Osteocyte (in vitro differentiated cells): Measurements from ENCODE around the gene MCCD1. TPM values are rescaled to one million over a fixed set of nuclear protein-coding genes. Genes with fewer than 3 reads are reported as not detected.

Experiments
- DNase-seq: peaks from one replicate; pipeline ENCODE4 v3.0.0; 2021; ENCODE audit warnings: mixed read lengths; ENCODE audit not compliant: unreplicated experiment; ENCODE audit errors: extremely low spot score
- H3K27ac Mint-ChIP-seq: one replicate; pipeline ENCODE4 v1.8.0; 2021; ENCODE audit warnings: mild to moderate bottlenecking, mixed read lengths; ENCODE audit not compliant: unreplicated experiment
- H3K27me3 Mint-ChIP-seq: one replicate; pipeline ENCODE4 v1.8.0; 2021; ENCODE audit warnings: mixed read lengths; ENCODE audit not compliant: unreplicated experiment
- H3K36me3 Mint-ChIP-seq: one replicate; pipeline ENCODE4 v1.8.0; 2021; ENCODE audit warnings: mixed read lengths; ENCODE audit not compliant: unreplicated experiment
- H3K4me1 Mint-ChIP-seq: one replicate; pipeline ENCODE4 v1.8.0; 2021; ENCODE audit warnings: mixed read lengths; ENCODE audit not compliant: unreplicated experiment
- H3K4me3 Mint-ChIP-seq: one replicate; pipeline ENCODE4 v1.8.0; 2021; ENCODE audit warnings: mild to moderate bottlenecking, moderate library complexity, mixed read lengths; ENCODE audit not compliant: unreplicated experiment
- H3K9me3 Mint-ChIP-seq: one replicate; pipeline ENCODE4 v1.8.0; 2021; ENCODE audit warnings: mixed read lengths; ENCODE audit not compliant: unreplicated experiment
- CTCF ChIP-seq: fragments of 200-600 bp; sonication (generic); IDR thresholded peaks from 2 replicates; pipeline ENCODE4 v1.5.0; 2021; ENCODE audit warnings: antibody characterized with exemption, mild to moderate bottlenecking, moderate library complexity
- total RNA-seq: library from RNA; stranded (reverse); gene quantifications from 2 replicates; pipeline ENCODE4 v1.2.1, GENCODE V29; 2021

Gene MCCD1
- total RNA-seq, 1 donor from 2014 or later, result not detected

GRCh38 chr6:31525553-31525931 is 3.2 kb upstream of the MCCD1 start:
- no peak for TF ChIP-seq CTCF
- DNase-seq, result no peak
- H3K27me3 Mint-ChIP-seq, result peaks cover 14% of the 10 kb centered on the region
- H3K4me3 Mint-ChIP-seq, result no peak overlapping the region
- no peak overlapping the region for H3K27ac Mint-ChIP-seq
- H3K9me3 Mint-ChIP-seq, result no peaks in the 10 kb centered on the region
- peaks cover 6% of the 10 kb centered on the region for H3K36me3 Mint-ChIP-seq
- peaks cover 8% of the 10 kb centered on the region for H3K4me1 Mint-ChIP-seq

- H3K27ac Mint-ChIP-seq, result peak overlapping the region; percentile 21
These were observed 2.7 kb upstream of the MCCD1 start for GRCh38 chr6:31525932-31526591.

GRCh38 chr6:31528307-31528777 is 420 bp upstream of the MCCD1 start:
- Mint-ChIP-seq H3K4me3 (no peak overlapping the region), H3K36me3 (peaks cover 26% of the 10 kb centered on the region), H3K27ac (peak overlapping the region; percentile 43), H3K27me3 (no peaks in the 10 kb centered on the region), H3K9me3 (no peaks in the 10 kb centered on the region), H3K4me1 (peaks cover 8% of the 10 kb centered on the region)
- no peak for DNase-seq
- TF ChIP-seq CTCF, result no peak

More at GRCh38 chr6:31525932-31526591, 2.7 kb upstream of the MCCD1 start:
- Mint-ChIP-seq H3K27me3 (peaks cover 11% of the 10 kb centered on the region), H3K9me3 (no peaks in the 10 kb centered on the region), H3K4me3 (no peak overlapping the region), H3K4me1 (peaks cover 8% of the 10 kb centered on the region), H3K36me3 (peaks cover 11% of the 10 kb centered on the region)
- no peak for TF ChIP-seq CTCF
- DNase-seq, result no peak

- peak overlapping the region; percentile 44 for H3K27ac Mint-ChIP-seq
These were observed 778 bp downstream of the MCCD1 start for GRCh38 chr6:31529329-31530150.

More at GRCh38 chr6:31529329-31530150, 778 bp downstream of the MCCD1 start:
- no peak for TF ChIP-seq CTCF
- no peak overlapping the region for H3K4me3 Mint-ChIP-seq
- DNase-seq, result no peak
- H3K4me1 Mint-ChIP-seq, result peaks cover 8% of the 10 kb centered on the region
- no peaks in the 10 kb centered on the region for H3K27me3 Mint-ChIP-seq
- peaks cover 36% of the 10 kb centered on the region for H3K36me3 Mint-ChIP-seq
- no peaks in the 10 kb centered on the region for H3K9me3 Mint-ChIP-seq
